Measurements from ENCODE around the gene ANGPTL3. TPM values are rescaled to one million over a fixed set of nuclear protein-coding genes. Genes with fewer than 3 reads are reported as not detected.

The ANGPTL3 gene
- total and polyA plus RNA-seq, 8 donors = 0.52 to 1.0 (median 0.84) TPM; not detected in 2

GRCh38 chr1:62573675-62574074, 23.6 kb upstream of the ANGPTL3 start:
- H3K27ac ChIP-seq = no peak overlapping the region

GRCh38 chr1:62585469-62586155, 11.7 kb upstream of the ANGPTL3 start:
- no peak overlapping the region for H3K27ac ChIP-seq
- TF ChIP-seq CTCF (IDR thresholded peaks at IDR 0.05) = no peak
- intact Hi-C loops (cut with DNase I) = no loop called here
- H3K4me1 ChIP-seq = no peaks in the 10 kb centered on the region
- H3K27me3 ChIP-seq = no peaks in the 10 kb centered on the region
- no peak for ATAC-seq
- no peak overlapping the region for H3K4me3 ChIP-seq
- H3K9me3 ChIP-seq = no peaks in the 10 kb centered on the region
- no peaks in the 10 kb centered on the region for H3K36me3 ChIP-seq
- no peak for DNase-seq

More at GRCh38 chr1:62573675-62574074, 23.6 kb upstream of the ANGPTL3 start:
- no peak for TF ChIP-seq CTCF (IDR thresholded peaks at IDR 0.05)
- DNase-seq = no peak
- peaks cover 0 to 25% of the 10 kb centered on the region in 2 donors for H3K36me3 ChIP-seq
- no peak for ATAC-seq
- H3K27me3 ChIP-seq = no peaks in the 10 kb centered on the region
- no peaks in the 10 kb centered on the region for H3K4me1 ChIP-seq
- H3K9me3 ChIP-seq = peaks cover 0 to 18% of the 10 kb centered on the region in 2 donors
- intact Hi-C loops (cut with DNase I) = no loop called here
- no peak overlapping the region for H3K4me3 ChIP-seq

- ATAC-seq = no peak
- intact Hi-C loops (cut with DNase I) = no loop called here
- Histone ChIP-seq H3K27ac (no peak overlapping the region), H3K9me3 (no peaks in the 10 kb centered on the region), H3K36me3 (no peaks in the 10 kb centered on the region), H3K4me1 (no peaks in the 10 kb centered on the region), H3K27me3 (no peaks in the 10 kb centered on the region), H3K4me3 (no peak overlapping the region)
- no peak for DNase-seq
- TF ChIP-seq CTCF (IDR thresholded peaks at IDR 0.05) = no peak
Observed at GRCh38 chr1:62588000-62588399, 9.3 kb upstream of the ANGPTL3 start.

GRCh38 chr1:62589321-62589720, 8.0 kb upstream of the ANGPTL3 start:
- no peak for ATAC-seq
- no peak overlapping the region for H3K4me3 ChIP-seq
- TF ChIP-seq CTCF (IDR thresholded peaks at IDR 0.05) = no peak
- H3K9me3 ChIP-seq = no peaks in the 10 kb centered on the region
- H3K27ac ChIP-seq = no peak overlapping the region
- H3K36me3 ChIP-seq = no peaks in the 10 kb centered on the region
- H3K4me1 ChIP-seq = no peaks in the 10 kb centered on the region
- intact Hi-C loops (cut with DNase I) = no loop called here
- H3K27me3 ChIP-seq = no peaks in the 10 kb centered on the region
- DNase-seq = no peak

GRCh38 chr1:62590255-62590969, 6.9 kb upstream of the ANGPTL3 start:
- DNase-seq (no peak), ATAC-seq (no peak)
- TF ChIP-seq CTCF (IDR thresholded peaks at IDR 0.05) = no peak
- Histone ChIP-seq H3K4me1 (no peaks in the 10 kb centered on the region), H3K9me3 (no peaks in the 10 kb centered on the region), H3K36me3 (no peaks in the 10 kb centered on the region), H3K27ac (no peak overlapping the region), H3K4me3 (no peak overlapping the region), H3K27me3 (no peaks in the 10 kb centered on the region)
- intact Hi-C loops (cut with DNase I) = no loop called here

Measured in left lung (tissue), 10 donors.